Smooth muscle cell (in vitro differentiated cells): ENCODE results near the gene GREB1L. TPM values are rescaled to one million over a fixed set of nuclear protein-coding genes. Genes with fewer than 3 reads are reported as not detected.

Source experiments
- DNase-seq: peaks from one replicate; lab custom pipeline; 2025; ENCODE audit not compliant: unreplicated experiment; lab: John Stamatoyannopoulos, UW
- H2AFZ ChIP-seq: fragments of 200-600 bp; sonication (generic); 2 replicates; pipeline ENCODE4 v1.6.0; 2016; ENCODE audit warnings: antibody characterized with exemption, low read depth, mild to moderate bottlenecking
- H3F3A ChIP-seq: fragments of 200-600 bp; sonication (generic); 2 replicates; pipeline ENCODE4 v1.6.0; 2017; ENCODE audit warnings: antibody characterized with exemption, low read depth
- H3K27ac ChIP-seq: fragments of 200-600 bp; sonication (generic); 2 replicates; pipeline ENCODE4 v1.5.1; 2016; ENCODE audit warnings: low read depth, mild to moderate bottlenecking
- H3K27me3 ChIP-seq: fragments of 200-600 bp; sonication (generic); 2 replicates; pipeline ENCODE4 v1.6.1; 2016; ENCODE audit warnings: low read depth, mild to moderate bottlenecking
- H3K36me3 ChIP-seq: fragments of 200-600 bp; sonication (generic); 2 replicates; pipeline ENCODE4 v1.5.1; 2016; ENCODE audit warnings: low read depth
- H3K4me1 ChIP-seq: fragments of 200-600 bp; sonication (generic); 2 replicates; pipeline ENCODE4 v1.5.1; 2016; ENCODE audit warnings: low read depth
- H3K4me2 ChIP-seq: fragments of 200-600 bp; sonication (generic); 2 replicates; pipeline ENCODE4 v1.6.0; 2016; ENCODE audit warnings: mild to moderate bottlenecking
- H3K4me3 ChIP-seq: fragments of 200-600 bp; sonication (generic); 2 replicates; pipeline ENCODE4 v1.5.1; 2016; ENCODE audit warnings: mild to moderate bottlenecking
- H3K79me2 ChIP-seq: fragments of 200-600 bp; sonication (generic); 2 replicates; pipeline ENCODE4 v1.6.0; 2016; ENCODE audit warnings: low read depth, mild to moderate bottlenecking
- H3K9ac ChIP-seq: fragments of 200-600 bp; sonication (generic); 2 replicates; pipeline ENCODE4 v1.6.0; 2016; ENCODE audit warnings: low read depth
- H3K9me3 ChIP-seq: fragments of 200-600 bp; sonication (generic); replicated peaks from 2 replicates; pipeline ENCODE4 v1.5.1; 2016; ENCODE audit warnings: low read depth
- H4K20me1 ChIP-seq: fragments of 200-600 bp; sonication (generic); 2 replicates; pipeline ENCODE4 v1.6.0; 2016; ENCODE audit warnings: low read depth
- WGBS: methylation state at CpG from one replicate; pipeline ENCODE4 v1.1.7; 2016; ENCODE audit warnings: low lambda C conversion rate; 5-methylcytosine and 5-hydroxymethylcytosine counted together
- polyA plus RNA-seq: library from polyadenylated mRNA; unstranded; fragments of >200 nt; fragmentation: Nextera tagmentation; extraction: Ambion mirVana; gene quantifications from 2 replicates; pipeline ENCODE4 v1.2.1, GENCODE V29; 2016
- total RNA-seq: library from RNA; depleted of rRNA; stranded (reverse); fragments of >200 nt; gene quantifications from 2 replicates; pipeline ENCODE4 v1.2.3, GENCODE V29; 2014
- TF ChIP-seq, protein P1 (sequence below): fragments of 200-600 bp; sonication (generic); IDR thresholded peaks from 2 replicates; pipeline ENCODE4 v1.5.1; 2017; ENCODE audit warnings: borderline replicate concordance, mild to moderate bottlenecking, antibody characterized with exemption; ENCODE audit not compliant: insufficient read depth, poor library complexity, severe bottlenecking

Gene GREB1L
- total and polyA plus RNA-seq, 2 experiments from 2014 or later: 4.0 to 15.3 TPM

DNA sequence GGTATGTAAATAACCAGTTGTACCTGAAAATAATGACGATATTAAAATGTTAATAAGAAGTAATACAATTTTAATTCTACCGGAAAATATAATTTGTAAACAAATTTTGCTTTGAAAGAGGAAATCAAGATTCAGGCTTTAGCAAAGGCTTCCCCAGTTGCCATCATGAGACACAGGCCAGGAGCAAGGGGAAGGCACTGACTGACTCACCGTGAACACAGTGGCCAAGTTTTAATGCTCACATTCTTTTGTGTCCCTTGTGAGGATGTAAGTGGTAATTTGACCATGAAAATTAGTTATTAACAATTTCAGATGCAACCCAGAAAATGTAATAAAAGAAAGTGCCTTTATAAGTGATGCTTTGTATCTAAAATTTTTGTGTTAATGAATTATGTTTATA is 164.1 kb downstream of the GREB1L start:
- Histone ChIP-seq H3K9ac (no peak overlapping the region), H3K9me3 (no peaks in the 10 kb centered on the region), H3K27me3 (no peaks in the 10 kb centered on the region), H3K79me2 (no peaks in the 10 kb centered on the region), H3F3A (no peaks in the 10 kb centered on the region), H3K36me3 (no peaks in the 10 kb centered on the region), H4K20me1 (no peaks in the 10 kb centered on the region), H3K4me2 (no peak overlapping the region), H2AFZ (no peak overlapping the region), H3K27ac (no peak overlapping the region), H3K4me3 (no peak overlapping the region), H3K4me1 (peaks cover 13% of the 10 kb centered on the region)
- TF ChIP-seq, protein P1, sequence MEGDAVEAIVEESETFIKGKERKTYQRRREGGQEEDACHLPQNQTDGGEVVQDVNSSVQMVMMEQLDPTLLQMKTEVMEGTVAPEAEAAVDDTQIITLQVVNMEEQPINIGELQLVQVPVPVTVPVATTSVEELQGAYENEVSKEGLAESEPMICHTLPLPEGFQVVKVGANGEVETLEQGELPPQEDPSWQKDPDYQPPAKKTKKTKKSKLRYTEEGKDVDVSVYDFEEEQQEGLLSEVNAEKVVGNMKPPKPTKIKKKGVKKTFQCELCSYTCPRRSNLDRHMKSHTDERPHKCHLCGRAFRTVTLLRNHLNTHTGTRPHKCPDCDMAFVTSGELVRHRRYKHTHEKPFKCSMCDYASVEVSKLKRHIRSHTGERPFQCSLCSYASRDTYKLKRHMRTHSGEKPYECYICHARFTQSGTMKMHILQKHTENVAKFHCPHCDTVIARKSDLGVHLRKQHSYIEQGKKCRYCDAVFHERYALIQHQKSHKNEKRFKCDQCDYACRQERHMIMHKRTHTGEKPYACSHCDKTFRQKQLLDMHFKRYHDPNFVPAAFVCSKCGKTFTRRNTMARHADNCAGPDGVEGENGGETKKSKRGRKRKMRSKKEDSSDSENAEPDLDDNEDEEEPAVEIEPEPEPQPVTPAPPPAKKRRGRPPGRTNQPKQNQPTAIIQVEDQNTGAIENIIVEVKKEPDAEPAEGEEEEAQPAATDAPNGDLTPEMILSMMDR: no peak
- WGBS: 91% methylated on average over 3 of the region's 3 CpGs
- DNase-seq: no peak

DNA sequence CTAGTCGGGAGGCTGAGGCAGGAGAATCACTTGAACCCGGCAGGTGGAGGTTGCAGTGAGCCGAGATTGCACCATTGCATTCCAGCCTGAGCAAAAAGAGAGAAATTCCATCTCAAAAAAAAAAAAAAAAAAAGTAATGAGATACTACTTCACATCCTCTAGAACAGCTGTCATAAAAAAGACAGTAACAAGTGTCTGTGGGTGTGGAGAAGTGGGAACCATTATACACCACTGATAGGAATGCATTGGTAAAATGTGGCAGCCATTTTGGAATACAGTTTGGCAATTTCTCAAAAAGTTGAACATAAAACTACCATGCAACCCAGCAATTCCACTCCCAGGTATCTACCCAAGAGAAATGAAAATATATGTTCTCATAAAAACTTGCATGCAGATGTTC is 166.6 kb downstream of the GREB1L start:
- Histone ChIP-seq H3K4me2 (no peak overlapping the region), H3K79me2 (no peaks in the 10 kb centered on the region), H3K4me3 (no peak overlapping the region), H3K9ac (no peak overlapping the region), H4K20me1 (no peaks in the 10 kb centered on the region), H2AFZ (no peak overlapping the region), H3K4me1 (peaks cover 5% of the 10 kb centered on the region), H3K9me3 (no peaks in the 10 kb centered on the region), H3F3A (no peaks in the 10 kb centered on the region), H3K36me3 (no peaks in the 10 kb centered on the region), H3K27ac (no peak overlapping the region), H3K27me3 (no peaks in the 10 kb centered on the region)
- WGBS: 91% methylated on average over 3 of the region's 3 CpGs
- TF ChIP-seq, protein P1: no peak
- no peak for DNase-seq

DNA sequence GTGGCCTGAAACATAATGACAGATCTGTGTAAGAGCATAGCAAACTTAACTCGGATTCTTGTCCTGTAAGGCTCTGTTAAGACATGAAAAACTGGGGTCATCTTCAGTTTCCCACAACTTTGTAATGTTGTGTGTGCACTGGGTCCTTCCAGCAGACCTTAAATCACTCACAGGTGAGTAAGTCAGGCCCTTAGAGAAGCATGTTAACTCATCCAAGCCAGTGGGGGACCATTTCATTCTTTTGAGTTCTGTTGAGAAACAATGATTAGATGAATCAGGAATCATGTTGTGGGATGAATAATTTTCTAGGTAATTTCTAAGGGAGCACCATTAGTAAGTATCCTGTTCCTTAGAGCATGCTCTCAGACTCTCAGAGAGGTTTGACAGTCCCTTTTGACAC is 191.4 kb downstream of the GREB1L start:
- Histone ChIP-seq H4K20me1 (no peaks in the 10 kb centered on the region), H3K4me2 (no peak overlapping the region), H3K79me2 (no peaks in the 10 kb centered on the region), H3K27ac (no peak overlapping the region), H3K4me1 (no peaks in the 10 kb centered on the region), H3K9ac (no peak overlapping the region), H3F3A (no peaks in the 10 kb centered on the region), H3K9me3 (no peaks in the 10 kb centered on the region), H2AFZ (no peak overlapping the region), H3K27me3 (no peaks in the 10 kb centered on the region), H3K36me3 (no peaks in the 10 kb centered on the region), H3K4me3 (no peak overlapping the region)
- 60% methylated on average over 1 of the region's 1 CpG for WGBS
- TF ChIP-seq, protein P1: no peak
- DNase-seq: no peak

DNA sequence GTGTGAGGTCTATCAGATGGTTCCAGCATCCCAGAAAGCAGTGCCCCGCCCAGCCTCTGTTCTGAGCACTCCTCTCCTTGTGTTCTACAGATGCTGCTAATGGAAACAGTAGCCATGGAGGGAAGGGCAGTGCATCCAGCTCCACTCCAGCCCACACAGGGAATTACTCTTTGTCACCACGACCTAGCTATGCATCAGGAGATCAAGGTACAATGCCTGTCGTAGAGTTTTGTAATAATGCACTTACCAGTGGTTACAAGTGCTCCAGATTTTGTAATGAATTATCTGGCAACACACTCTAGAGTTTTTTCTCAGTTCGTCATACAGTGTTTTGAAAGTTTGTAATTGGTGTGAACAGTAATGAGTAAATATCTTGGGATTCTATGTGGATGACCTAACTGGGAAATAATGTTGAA is 197.4 kb downstream of the GREB1L start:
- TF ChIP-seq, protein P1: no peak
- 31% methylated on average over 4 of the region's 4 CpGs for WGBS
- no peak for DNase-seq
- H2AFZ ChIP-seq: peak overlapping the region; percentile 35
- H3K9me3 ChIP-seq: no peaks in the 10 kb centered on the region
- peak overlapping the region; percentile 40 for H3K4me2 ChIP-seq
- H3F3A ChIP-seq: no peaks in the 10 kb centered on the region
- H3K4me3 ChIP-seq: no peak overlapping the region
- no peaks in the 10 kb centered on the region for H4K20me1 ChIP-seq
- no peaks in the 10 kb centered on the region for H3K36me3 ChIP-seq
- H3K9ac ChIP-seq: peak overlapping the region; percentile 63
- H3K27ac ChIP-seq: peak overlapping the region; percentile 93
- peaks cover 10% of the 10 kb centered on the region for H3K4me1 ChIP-seq
- no peaks in the 10 kb centered on the region for H3K79me2 ChIP-seq
- no peaks in the 10 kb centered on the region for H3K27me3 ChIP-seq
